Endodermal cell (in vitro differentiated cells): ENCODE data around the gene IMP4. TPM values are rescaled to one million over a fixed set of nuclear protein-coding genes. Genes with fewer than 3 reads are reported as not detected.
A peak's percentile ranks its signal among the peaks of the same experiment; 100 is the strongest.

Experiments used
- DNase-seq: peaks from one replicate; pipeline ENCODE4 v3.0.0-alpha.2; 2017
- H3K27ac ChIP-seq: 2 replicates; pipeline ENCODE4 v1.5.1; 2013; ENCODE audit warnings: mild to moderate bottlenecking, low read depth, low read length, moderate library complexity
- H3K27me3 ChIP-seq: 2 replicates; pipeline ENCODE4 v1.6.1; 2013; ENCODE audit warnings: mild to moderate bottlenecking, low read length, moderate library complexity; ENCODE audit not compliant: insufficient read depth, control insufficient read depth, poor library complexity, severe bottlenecking
- H3K36me3 ChIP-seq: 2 replicates; pipeline ENCODE4 v1.7.0; 2013; ENCODE audit warnings: mild to moderate bottlenecking, low read length, moderate library complexity; ENCODE audit not compliant: control insufficient read depth, insufficient read depth
- H3K4me1 ChIP-seq: one replicate; pipeline ENCODE4 v1.7.0; 2013; ENCODE audit warnings: low read length; ENCODE audit not compliant: control insufficient read depth, insufficient read depth
- H3K4me3 ChIP-seq: 2 replicates; pipeline ENCODE4 v1.5.1; 2013; ENCODE audit warnings: mild to moderate bottlenecking, low read length, moderate library complexity
- H3K9ac ChIP-seq: 2 replicates; pipeline ENCODE4 v1.6.1; 2013; ENCODE audit warnings: mild to moderate bottlenecking, low read length, moderate library complexity; ENCODE audit not compliant: poor library complexity, severe bottlenecking; ENCODE audit errors: extremely low read depth
- H3K9me3 ChIP-seq: 2 replicates; pipeline ENCODE4 v1.6.1; 2013; ENCODE audit warnings: mild to moderate bottlenecking, low read length, moderate library complexity; ENCODE audit not compliant: control insufficient read depth
- H3K27ac Mint-ChIP-seq: 2 replicates; pipeline ENCODE4 v1.8.0; 2020; ENCODE audit warnings: mixed read lengths
- H3K27me3 Mint-ChIP-seq: 2 replicates; pipeline ENCODE4 v1.8.0; 2021; ENCODE audit warnings: mild to moderate bottlenecking, mixed read lengths; ENCODE audit not compliant: insufficient read depth
- H3K36me3 Mint-ChIP-seq: 2 replicates; pipeline ENCODE4 v1.8.0; 2020; ENCODE audit warnings: low read depth, mixed read lengths
- H3K4me1 Mint-ChIP-seq: 2 replicates; pipeline ENCODE4 v1.8.0; 2020; ENCODE audit warnings: mixed read lengths
- H3K4me3 Mint-ChIP-seq: 2 replicates; pipeline ENCODE4 v1.8.0; 2020; ENCODE audit warnings: mild to moderate bottlenecking, moderate library complexity, mixed read lengths
- H3K9me3 Mint-ChIP-seq: 2 replicates; pipeline ENCODE4 v1.8.0; 2020; ENCODE audit warnings: mild to moderate bottlenecking, mixed read lengths
- CTCF ChIP-seq: fragments of 200-600 bp; sonication (generic); conservative IDR thresholded peaks from 2 replicates; pipeline ENCODE4 v1.5.0; 2021; ENCODE audit warnings: antibody characterized with exemption, mild to moderate bottlenecking
- WGBS, 2 experiments: methylation state at CpG; one replicate each; pipeline versions ENCODE4 v1.1.5 to v1.1.7; 2013; ENCODE audit warnings: missing lambda C conversion rate in 2 of 2, mixed read lengths in 1 of 2; ENCODE audit not compliant: insufficient coverage in 1 of 2, insufficient read length in 1 of 2; 5-methylcytosine and 5-hydroxymethylcytosine counted together
- total RNA-seq, 2 donors: library from RNA; stranded (reverse); fragmentation: NEBNext Ultra II Directional in 1 of 2; extraction: Animal tissue kit (Norgen Biotek cat#: 25700) in 1 of 2; gene quantifications; 2 replicates in 1 of 2; 3 replicates in 1 of 2; pipeline ENCODE4 v1.2.1, GENCODE V29; 2021

Gene IMP4
- total RNA-seq, 2 donors from 2014 or later, result 47.1 to 55.1 TPM

DNA sequence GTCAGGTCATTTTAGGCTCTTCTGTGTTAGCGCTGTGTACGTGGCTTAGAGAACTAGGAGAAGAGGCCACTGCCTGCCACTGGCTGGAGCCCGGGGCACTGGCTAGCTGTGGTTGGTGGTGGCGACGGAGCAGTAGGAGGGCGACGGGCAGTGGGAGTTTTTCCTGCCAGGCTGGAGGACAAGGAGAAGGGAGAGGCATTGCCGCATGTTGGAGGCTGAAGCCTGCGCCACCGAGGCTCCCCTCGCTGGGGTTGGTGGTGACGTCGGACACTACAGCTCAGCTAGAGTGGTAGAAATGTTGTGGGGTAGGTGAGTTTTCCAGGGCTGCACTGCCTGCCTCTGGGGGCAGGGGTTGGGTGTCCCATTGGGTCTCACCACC lies 41.7 kb upstream of the IMP4 start:
- no peaks in the 10 kb centered on the region for H3K9me3 ChIP-seq
- Mint-ChIP-seq H3K27me3 (peaks cover 17% of the 10 kb centered on the region), H3K27ac (no peak overlapping the region), H3K4me1 (no peaks in the 10 kb centered on the region), H3K4me3 (no peak overlapping the region), H3K9me3 (no peaks in the 10 kb centered on the region), H3K36me3 (no peaks in the 10 kb centered on the region)
- 94 to 100% methylated on average over 1 to 13 of the region's 13 CpGs for WGBS, 2 experiments
- H3K9ac ChIP-seq, result no peak overlapping the region
- no peaks in the 10 kb centered on the region for H3K36me3 ChIP-seq
- H3K4me3 ChIP-seq, result no peak overlapping the region
- TF ChIP-seq CTCF, result no peak
- H3K27me3 ChIP-seq, result peaks cover 17% of the 10 kb centered on the region
- H3K27ac ChIP-seq, result no peak overlapping the region
- no peak for DNase-seq
- no peaks in the 10 kb centered on the region for H3K4me1 ChIP-seq

DNA sequence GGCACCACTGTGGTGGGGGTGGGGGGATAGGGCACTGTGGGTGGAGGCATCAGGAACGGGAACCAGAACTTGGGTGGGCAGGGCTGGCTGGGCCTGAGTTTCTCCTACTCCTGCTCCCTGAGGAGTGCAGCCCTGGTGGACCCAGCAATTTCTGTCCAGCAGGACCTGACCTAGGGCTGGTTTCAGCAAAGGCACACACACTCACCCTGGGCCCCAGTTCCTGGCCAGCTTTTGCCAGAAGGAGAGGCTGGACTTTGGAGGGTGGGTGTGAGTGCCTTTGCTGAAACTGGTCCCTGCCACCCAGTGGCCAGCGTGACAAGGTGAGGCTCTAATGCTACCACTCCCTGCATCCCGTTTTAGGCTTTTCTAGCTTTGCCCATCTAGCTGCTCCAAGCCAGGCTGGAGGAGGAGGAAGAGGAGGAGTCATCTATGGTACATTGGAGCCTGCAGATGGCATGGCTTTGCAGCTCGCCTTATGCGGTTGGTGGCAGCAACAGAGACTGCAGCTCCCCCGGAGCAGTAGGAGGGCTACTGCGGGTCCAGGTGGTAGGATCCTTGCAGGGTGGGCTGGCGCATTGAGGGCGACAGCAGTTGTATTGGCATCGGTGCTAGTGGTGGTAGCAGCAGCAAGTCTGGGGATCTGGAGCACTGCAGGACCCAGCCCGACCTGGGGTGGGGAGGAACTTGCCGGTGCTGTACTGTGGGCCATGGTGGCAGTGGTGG lies 40.4 kb upstream of the IMP4 start:
- no peaks in the 10 kb centered on the region for H3K4me1 ChIP-seq
- Mint-ChIP-seq H3K4me1 (no peaks in the 10 kb centered on the region), H3K36me3 (no peaks in the 10 kb centered on the region), H3K4me3 (no peak overlapping the region), H3K27me3 (peaks cover 19% of the 10 kb centered on the region), H3K9me3 (no peaks in the 10 kb centered on the region), H3K27ac (no peak overlapping the region)
- no peak overlapping the region for H3K27ac ChIP-seq
- DNase-seq, result peak; percentile 43
- no peaks in the 10 kb centered on the region for H3K36me3 ChIP-seq
- peaks cover 19% of the 10 kb centered on the region for H3K27me3 ChIP-seq
- no peak overlapping the region for H3K4me3 ChIP-seq
- TF ChIP-seq CTCF, result peak; percentile 41
- WGBS, 2 experiments, result 84 to 89% methylated on average over 5 to 12 of the region's 12 CpGs
- no peaks in the 10 kb centered on the region for H3K9me3 ChIP-seq
- H3K9ac ChIP-seq, result no peak overlapping the region

GRCh38 chr2:130303169-130303568 lies 39.5 kb upstream of the IMP4 start:
- H3K9me3 Mint-ChIP-seq, result no peaks in the 10 kb centered on the region
- Histone ChIP-seq H3K4me3 (no peak overlapping the region), H3K4me1 (no peaks in the 10 kb centered on the region), H3K27me3 (peaks cover 13% of the 10 kb centered on the region), H3K27ac (no peak overlapping the region), H3K9ac (no peak overlapping the region), H3K9me3 (no peaks in the 10 kb centered on the region), H3K36me3 (no peaks in the 10 kb centered on the region)
- TF ChIP-seq CTCF, result no peak
- no peaks in the 10 kb centered on the region for H3K36me3 Mint-ChIP-seq
- peaks cover 14% of the 10 kb centered on the region for H3K27me3 Mint-ChIP-seq
- H3K4me3 Mint-ChIP-seq, result no peak overlapping the region
- no peaks in the 10 kb centered on the region for H3K4me1 Mint-ChIP-seq
- DNase-seq, result no peak
- no peak overlapping the region for H3K27ac Mint-ChIP-seq
